C4-2B (cell line): ENCODE data around the gene POU4F1.

Experiments used
- CTCF ChIP-seq: fragments of 450-650 bp; conservative IDR thresholded peaks from 2 replicates; pipeline ENCODE4 v1.5.1; 2017; ENCODE audit warnings: mild to moderate bottlenecking
- ZFX ChIP-seq: fragments of 450-650 bp; IDR thresholded peaks from 2 replicates; pipeline ENCODE4 v1.6.1; 2017

GRCh38 chr13:78636495-78636894, 33.1 kb upstream of the POU4F1 start:
- TF ChIP-seq CTCF (no peak), ZFX (no peak)
